Ovary (tissue), 9 donors: Measurements from ENCODE around the gene WNT7B. TPM values are rescaled to one million over a fixed set of nuclear protein-coding genes. Genes with fewer than 3 reads are reported as not detected.

Source experiments
- DNase-seq, 5 donors: peaks; one replicate each; pipeline ENCODE4 v3.0.0-alpha.2; 2019 to 2020
- H3K27ac ChIP-seq, 2 donors: fragments of 200-600 bp; one replicate each; pipeline versions ENCODE4 v1.5.1 to v1.8.0; 2019 to 2022
- H3K27me3 ChIP-seq: fragments of 200-600 bp; one replicate; pipeline ENCODE4 v1.8.0; 2022
- H3K36me3 ChIP-seq: fragments of 200-600 bp; sonication (generic); one replicate; pipeline ENCODE4 v1.5.1; 2019
- H3K4me1 ChIP-seq: one replicate; pipeline ENCODE4 v1.8.1; 2013; ENCODE audit warnings: mild to moderate bottlenecking, moderate library complexity; ENCODE audit not compliant: insufficient read depth
- H3K4me3 ChIP-seq: fragments of 200-600 bp; sonication (generic); one replicate; pipeline ENCODE4 v1.5.1; 2017
- H3K9me3 ChIP-seq, 2 donors: fragments of 200-600 bp in 1 of 2; sonication (generic) in 1 of 2; one replicate each; pipeline versions ENCODE4 v1.5.1 to v1.8.1; 2013 to 2019; ENCODE audit warnings: mild to moderate bottlenecking in 1 of 2, moderate library complexity in 1 of 2
- EP300 ChIP-seq: sonication (generic); formaldehyde crosslinking; IDR thresholded peaks from one replicate; pipeline ENCODE4 v1.6.1; 2017; ENCODE audit warnings: antibody characterized with exemption
- POLR2A ChIP-seq: fragments of 450-650 bp; IDR thresholded peaks from one replicate; pipeline ENCODE4 v1.6.1; 2017; ENCODE audit warnings: antibody characterized with exemption, mild to moderate bottlenecking, moderate library complexity
- WGBS, 3 donors: extraction: QIAGEN DNeasy Blood & Tissue Kit in 1 of 3; methylation state at CpG; one replicate each; pipeline versions ENCODE4 v1.1.5 to v1.1.7; 2013 to 2017; 5-methylcytosine and 5-hydroxymethylcytosine counted together
- intact Hi-C, 4 donors: fragments of 100-400 bp; cut with DNase I; formaldehyde crosslinking; loops; one replicate each; pipeline versions ENCODE4 v1.11.0 to v1.15.1; 2022 to 2023
- polyA plus RNA-seq, 2 donors: library from polyadenylated mRNA; stranded (reverse); fragments of 200-250 nt in 1 of 2; fragments of 350-450 nt in 1 of 2; fragmentation: Illumina TruSeq in 1 of 2; extraction: RNeasy Lipid Tissue Mini Kit (QIAGEN cat#74804) in 1 of 2; gene quantifications; one replicate each; pipeline ENCODE4 v1.2.3, GENCODE V29; 2013 to 2014
- total RNA-seq, 7 donors: library from RNA; depleted of rRNA in 2 of 7; stranded (reverse); fragments of >200 nt in 2 of 7; fragmentation: NEBNext Ultra II Directional in 3 of 7; extraction: Animal tissue kit (Norgen Biotek cat#: 25700) in 3 of 7; gene quantifications; one replicate each; pipeline versions ENCODE4 v1.1.0 to v1.2.4, GENCODE V29; 2016 to 2023
- TF ChIP-seq, protein P1 (sequence below), 3 donors: fragments of 450-650 bp in 2 of 3; fragments of 200-600 bp in 1 of 3; IDR thresholded peaks; one replicate each; pipeline versions ENCODE4 v1.5.1 to v1.8.0; 2016 to 2022; ENCODE audit warnings: antibody characterized with exemption in 3 of 3, mild to moderate bottlenecking in 1 of 3
- donor health status: DM: no; HTN: no; CAD: no; lungs with moderate emphysema.
- donor health status: DM: no; HTN: no; CAD: no.
- donor health status: Bipolar disorder and iron deficiency.
- donor health status: DM: yes; HTN: yes; CAD: no.
- donor health status: DM: no; HTN: no; CAD: no.
- donor health status: DM: yes; HTN: yes; CAD: no.

The WNT7B gene
- total and polyA plus RNA-seq, 9 donors = 0.22 to 2.5 (median 0.59) TPM; not detected in 5

DNA sequence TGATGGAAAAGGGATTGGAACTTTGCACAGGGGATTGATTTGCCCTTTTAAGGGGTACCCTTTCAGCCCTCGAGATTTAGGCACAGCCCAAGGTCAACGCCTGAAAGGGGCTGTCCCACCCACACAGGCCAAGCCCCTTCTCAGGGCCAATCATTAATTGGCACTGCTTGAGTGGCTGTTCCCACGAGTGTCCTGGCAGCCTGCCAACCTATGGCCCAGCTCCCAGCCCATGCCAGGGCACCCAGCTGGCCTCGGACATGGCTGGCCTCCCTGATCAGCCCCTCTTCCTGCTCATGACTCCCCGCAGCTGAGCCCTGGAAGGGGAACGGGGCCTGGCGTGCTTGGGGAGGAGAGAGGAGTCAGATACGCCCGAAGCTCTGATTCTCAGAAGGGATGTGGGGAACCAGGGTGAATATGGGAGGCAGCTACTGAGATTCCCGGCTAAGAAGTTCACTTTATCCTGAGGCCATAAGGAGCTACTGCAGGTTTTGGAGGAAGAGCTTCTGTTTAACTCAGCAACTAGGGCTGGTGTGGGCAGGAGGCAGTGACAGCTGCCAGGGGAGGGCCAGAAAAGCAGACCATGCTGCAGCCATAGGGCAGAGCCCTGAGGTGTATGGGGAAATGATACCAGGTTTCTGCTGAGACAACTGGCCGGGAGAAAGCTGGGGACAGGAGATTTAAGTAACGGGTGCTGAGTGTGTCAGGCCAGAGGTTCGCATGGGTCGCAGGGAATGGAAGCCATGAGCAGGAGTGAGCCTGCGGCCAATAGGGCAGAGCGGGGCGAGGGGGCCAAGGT, 30.0 kb downstream of the WNT7B start:
- Histone ChIP-seq H3K4me3 (no peak overlapping the region), H3K36me3 (no peaks in the 10 kb centered on the region), H3K27me3 (no peaks in the 10 kb centered on the region), H3K9me3 (no peaks in the 10 kb centered on the region), H3K27ac (no peak overlapping the region), H3K4me1 (no peaks in the 10 kb centered on the region)
- 51 to 61% (median 60%) methylated on average over 12 to 17 of the region's 17 CpGs for WGBS, 3 donors
- TF ChIP-seq POLR2A (no peak), EP300 (no peak)
- TF ChIP-seq, protein P1, sequence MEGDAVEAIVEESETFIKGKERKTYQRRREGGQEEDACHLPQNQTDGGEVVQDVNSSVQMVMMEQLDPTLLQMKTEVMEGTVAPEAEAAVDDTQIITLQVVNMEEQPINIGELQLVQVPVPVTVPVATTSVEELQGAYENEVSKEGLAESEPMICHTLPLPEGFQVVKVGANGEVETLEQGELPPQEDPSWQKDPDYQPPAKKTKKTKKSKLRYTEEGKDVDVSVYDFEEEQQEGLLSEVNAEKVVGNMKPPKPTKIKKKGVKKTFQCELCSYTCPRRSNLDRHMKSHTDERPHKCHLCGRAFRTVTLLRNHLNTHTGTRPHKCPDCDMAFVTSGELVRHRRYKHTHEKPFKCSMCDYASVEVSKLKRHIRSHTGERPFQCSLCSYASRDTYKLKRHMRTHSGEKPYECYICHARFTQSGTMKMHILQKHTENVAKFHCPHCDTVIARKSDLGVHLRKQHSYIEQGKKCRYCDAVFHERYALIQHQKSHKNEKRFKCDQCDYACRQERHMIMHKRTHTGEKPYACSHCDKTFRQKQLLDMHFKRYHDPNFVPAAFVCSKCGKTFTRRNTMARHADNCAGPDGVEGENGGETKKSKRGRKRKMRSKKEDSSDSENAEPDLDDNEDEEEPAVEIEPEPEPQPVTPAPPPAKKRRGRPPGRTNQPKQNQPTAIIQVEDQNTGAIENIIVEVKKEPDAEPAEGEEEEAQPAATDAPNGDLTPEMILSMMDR (IDR thresholded peaks at IDR 0.05) = no peak
- DNase-seq = no peak
- intact Hi-C loops = no loop called here

DNA sequence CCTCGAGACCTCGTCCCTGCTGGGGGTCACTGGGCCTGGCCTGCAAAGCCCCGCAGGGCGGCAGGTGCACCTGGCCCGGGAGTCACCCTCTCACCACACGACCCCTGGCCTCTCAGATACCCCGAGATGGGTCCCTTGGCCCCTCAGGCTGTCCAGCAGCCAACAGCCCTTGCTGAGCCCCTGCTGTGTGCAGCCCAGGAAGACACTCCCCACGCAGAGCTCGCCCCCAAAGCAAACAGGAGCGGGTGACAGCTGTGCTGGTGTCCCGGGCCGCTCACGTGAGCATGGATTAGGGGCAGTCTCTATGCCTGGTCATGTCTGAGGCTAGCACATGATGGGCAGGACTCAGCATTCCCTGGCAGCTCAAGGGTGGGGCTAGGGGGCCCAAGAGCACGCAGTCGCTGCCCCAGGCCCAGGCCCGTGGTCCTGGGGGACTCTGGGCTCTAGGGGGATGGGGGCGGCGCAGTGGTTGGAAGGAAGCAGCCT, 31.3 kb downstream of the WNT7B start:
- Histone ChIP-seq H3K4me3 (no peak overlapping the region), H3K4me1 (no peaks in the 10 kb centered on the region), H3K27ac (no peak overlapping the region), H3K9me3 (no peaks in the 10 kb centered on the region), H3K36me3 (no peaks in the 10 kb centered on the region), H3K27me3 (no peaks in the 10 kb centered on the region)
- intact Hi-C loops = no loop called here
- TF ChIP-seq, protein P1 (IDR thresholded peaks at IDR 0.05) = no peak
- TF ChIP-seq EP300 = no peak
- TF ChIP-seq POLR2A = no peak
- 80 to 82% (median 82%) methylated on average over 18 of the region's 18 CpGs for WGBS, 3 donors
- DNase-seq = no peak

DNA sequence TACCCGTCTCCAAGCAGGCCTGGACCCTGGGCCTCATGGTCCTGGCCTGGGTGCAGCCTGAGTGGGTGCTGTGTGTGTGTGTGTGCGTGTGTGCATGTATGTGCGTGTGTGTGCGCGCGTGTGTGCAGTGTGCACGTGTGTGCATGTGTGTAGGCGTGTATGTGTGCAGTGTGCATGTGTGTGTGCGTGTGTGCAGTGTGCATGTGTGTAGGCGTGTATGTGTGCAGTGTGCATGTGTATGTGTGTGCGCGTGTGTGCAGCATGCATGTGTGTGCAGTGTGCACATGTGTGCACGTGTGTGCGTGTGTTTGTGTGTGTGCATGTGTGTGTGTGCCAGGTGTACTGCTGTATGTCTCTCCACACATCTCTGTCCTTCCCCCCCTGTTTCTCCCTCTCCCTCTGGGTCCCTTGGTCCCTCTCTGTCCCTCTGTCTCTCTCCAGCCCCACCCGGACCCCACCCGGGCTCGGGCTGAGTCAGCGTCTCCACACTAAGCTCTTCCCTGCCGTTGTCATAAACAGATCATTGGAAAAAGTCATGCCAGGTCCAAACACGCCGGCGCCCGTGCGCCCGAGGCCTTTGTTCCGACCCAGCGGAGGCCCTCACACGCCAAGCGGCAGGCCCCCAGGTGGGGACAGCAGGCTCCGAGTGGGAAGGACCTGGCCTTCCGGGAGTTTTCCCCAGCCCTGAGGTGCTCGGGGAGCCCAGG, 34.0 kb downstream of the WNT7B start:
- intact Hi-C loops = no loop called here
- Histone ChIP-seq H3K4me3 (no peak overlapping the region), H3K27ac (no peak overlapping the region), H3K27me3 (no peaks in the 10 kb centered on the region), H3K9me3 (no peaks in the 10 kb centered on the region), H3K36me3 (no peaks in the 10 kb centered on the region), H3K4me1 (no peaks in the 10 kb centered on the region)
- no peak for TF ChIP-seq POLR2A
- TF ChIP-seq EP300 = no peak
- TF ChIP-seq, protein P1 (IDR thresholded peaks at IDR 0.05) = no peak
- DNase-seq = no peak
- WGBS, 3 donors = 87 to 91% (median 90%) methylated on average over 32 of the region's 32 CpGs

DNA sequence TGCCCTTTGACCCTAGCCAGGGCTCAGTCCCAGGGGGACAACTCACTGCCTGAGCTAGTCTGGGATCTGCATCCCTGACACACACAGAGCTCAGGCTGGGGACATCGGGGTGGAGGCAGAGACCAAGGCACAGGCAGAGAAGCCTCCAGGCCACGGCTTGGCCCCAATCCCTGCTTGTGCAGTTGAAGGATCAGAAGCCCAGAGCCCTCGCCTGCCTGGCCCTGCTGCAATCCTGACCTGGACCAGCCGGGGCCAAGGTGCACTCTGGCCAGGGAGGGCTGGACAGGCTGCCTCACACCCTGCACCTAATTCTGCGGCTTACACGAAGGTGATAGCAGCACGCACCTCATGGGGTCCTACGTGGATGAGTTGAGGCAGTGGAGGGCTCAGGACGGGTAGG, 34.6 kb downstream of the WNT7B start:
- intact Hi-C loops = no loop called here
- 86% methylated on average over 9 of the region's 9 CpGs for WGBS, 3 donors
- TF ChIP-seq EP300 = no peak
- TF ChIP-seq POLR2A = no peak
- TF ChIP-seq, protein P1 (IDR thresholded peaks at IDR 0.05) = no peak
- no peak for DNase-seq
- no peaks in the 10 kb centered on the region for H3K36me3 ChIP-seq
- no peaks in the 10 kb centered on the region for H3K4me1 ChIP-seq
- no peak overlapping the region for H3K27ac ChIP-seq
- H3K27me3 ChIP-seq = no peaks in the 10 kb centered on the region
- no peak overlapping the region for H3K4me3 ChIP-seq
- no peaks in the 10 kb centered on the region for H3K9me3 ChIP-seq
